Measurements from ENCODE around the gene NPB. TPM values are rescaled to one million over a fixed set of nuclear protein-coding genes. Genes with fewer than 3 reads are reported as not detected.

Gene NPB
- total and polyA plus RNA-seq, 2 of the 8 experiments (the other 6 are each of a cell fraction or from before 2014, with no cell fraction given) = 1.5 to 2.5 TPM

GRCh38 chr17:81900181-81900820 is 1.7 kb upstream of the NPB start:
- TF ChIP-seq POLR2AphosphoS5 (IDR thresholded peaks at IDR 0.05; ENCODE audit: low read depth, low read length) (no peak), E2F6 (IDR thresholded peaks at IDR 0.05) (no peak), CEBPB (IDR thresholded peaks at IDR 0.05; ENCODE audit: low read depth, low read length) (no peak), CHD2 (IDR thresholded peaks at IDR 0.05; ENCODE audit: low read length) (no peak), SIX5 (IDR thresholded peaks at IDR 0.05; ENCODE audit: low read depth, low read length) (no peak), CREB1 (IDR thresholded peaks at IDR 0.05) (no peak), ATF3 (IDR thresholded peaks at IDR 0.05; ENCODE audit: insufficient read depth, low read depth, low read length) (no peak), SP4 (IDR thresholded peaks at IDR 0.05; ENCODE audit: low read length) (no peak), CTBP2 (IDR thresholded peaks at IDR 0.05; ENCODE audit: borderline replicate concordance, insufficient read depth, insufficient read length, low read length) (no peak), NRF1 (IDR thresholded peaks at IDR 0.05; ENCODE audit: low read depth, low read length) (no peak), MAFK (IDR thresholded peaks at IDR 0.05; ENCODE audit: low read depth, low read length) (no peak)
- peaks cover 0 to 22% (median 14%) of the 10 kb centered on the region in 4 experiments; a peak in 5 of 7 replicates for H3K27me3 ChIP-seq (replicated peaks in 1 of 4; ENCODE audit: control insufficient read depth in 3 of 4, extremely low read depth in 1 of 4, insufficient read depth in 3 of 4, low read length in 3 of 4)
- H3K4me1 ChIP-seq (replicated peaks in 1 of 4; ENCODE audit: control insufficient read depth in 3 of 4, insufficient read depth in 4 of 4, low read length in 3 of 4) = peaks cover 0 to 8% (median 2%) of the 10 kb centered on the region in 4 experiments; a peak in 3 of 7 replicates
- no peak overlapping the region for H2AFZ ChIP-seq (ENCODE audit: low read length)
- H4K20me1 ChIP-seq (replicated peaks in 1 of 2; ENCODE audit: control insufficient read depth in 1 of 2, insufficient read depth in 2 of 2, low read length in 2 of 2) = peaks cover 2 to 11% of the 10 kb centered on the region in 2 experiments
- no peak overlapping the region for H2BK20ac ChIP-seq (ENCODE audit: low read length)
- H3K36me3 ChIP-seq (ENCODE audit: control insufficient read depth in 2 of 4, insufficient read depth in 4 of 4, low read length in 3 of 4) = peaks cover 3 to 21% (median 13%) of the 10 kb centered on the region in 4 experiments; a peak in 7 of 8 replicates
- H3K79me1 ChIP-seq (ENCODE audit: low read depth, low read length) = peaks cover 3% of the 10 kb centered on the region; the same call in 1 of the 2 replicates
- H3K79me2 ChIP-seq (ENCODE audit: control insufficient read depth in 1 of 2, insufficient read depth in 2 of 2, low read length in 2 of 2) = no peaks in the 10 kb centered on the region
- no peak overlapping the region for H2AK5ac ChIP-seq (ENCODE audit: low read depth, low read length)
- H4K5ac ChIP-seq (ENCODE audit: insufficient read length, low read depth, low read length) = no peak overlapping the region
- ChIA-PET CTCF (ENCODE audit: partially characterized antibody) (interaction anchor here (2.7 kb wide), 1 partner anchor 31 kb away, joined by 10 read pairs; no protein-coding TSS in a partner anchor), POLR2A (ENCODE audit: partially characterized antibody) (interaction anchor here (1.0 to 3.4 kb wide), 3 partner anchors 9 to 24 kb away, joined by 3 to 29 read pairs (median 13); partner anchors contain the start of genes ALYREF, ANAPC11 and PCYT2)
- H2BK120ac ChIP-seq (replicated peaks; ENCODE audit: low read depth, low read length) = no peak overlapping the region
- no peak for DNase-seq (ENCODE audit: low read depth in 1 of 2, low spot score in 2 of 2)
- no peak overlapping the region for H3K56ac ChIP-seq (replicated peaks; ENCODE audit: insufficient read length, low read depth, low read length)
- H2BK15ac ChIP-seq (ENCODE audit: low read length) = no peak overlapping the region
- WGBS, 2 experiments (ENCODE audit: extremely low coverage in 1 of 2, insufficient coverage in 1 of 2, insufficient read length in 1 of 2, insufficient replicate concordance in 2 of 2, low coverage in 1 of 2, low lambda C conversion rate in 2 of 2, missing lambda C conversion rate in 1 of 2) = 87% methylated on average over 18 of the region's 18 CpGs; no CpG with 5 or more reads in 1 of the 2 experiments
- no peak overlapping the region for H4K8ac ChIP-seq (ENCODE audit: extremely low read depth, insufficient read depth, low read length)
- H3K4me2 ChIP-seq (ENCODE audit: insufficient read depth in 1 of 2, low read depth in 2 of 2, low read length in 2 of 2) = no peak overlapping the region
- no peaks in the 10 kb centered on the region for H3K9me3 ChIP-seq (ENCODE audit: insufficient read depth in 2 of 2, low read depth in 1 of 2, low read length in 1 of 2)
- H3K4me3 ChIP-seq (ENCODE audit: extremely low read depth in 1 of 4, insufficient read depth in 2 of 4, low read depth in 3 of 4, low read length in 4 of 4) = no peak overlapping the region
- no peak overlapping the region for H2BK12ac ChIP-seq (ENCODE audit: low read depth, low read length)
- no peak overlapping the region for H3K23ac ChIP-seq (ENCODE audit: insufficient read length)
- peaks cover 6% of the 10 kb centered on the region; the same call in 1 of the 2 replicates for H3K23me2 ChIP-seq (ENCODE audit: low read depth, low read length)
- no peak overlapping the region for H4K91ac ChIP-seq (replicated peaks; ENCODE audit: insufficient read length, low read length)
- no peak overlapping the region for H3K14ac ChIP-seq (ENCODE audit: insufficient read length)
- H3K9ac ChIP-seq (replicated peaks in 1 of 4; ENCODE audit: extremely low read depth in 1 of 4, low read depth in 3 of 4, low read length in 3 of 4) = no peak overlapping the region
- no peak overlapping the region for H3K4ac ChIP-seq (replicated peaks; ENCODE audit: insufficient read length, low read depth, low read length)
- no peak for FAIRE-seq
- no peak overlapping the region for H3K27ac ChIP-seq (ENCODE audit: low read depth, low read length)
- H3K18ac ChIP-seq (ENCODE audit: extremely low read depth, low read length) = no peak overlapping the region
- H2BK5ac ChIP-seq (ENCODE audit: low read depth, low read length) = no peak overlapping the region
